ENCODE results near the gene DACT3. TPM values are rescaled to one million over a fixed set of nuclear protein-coding genes. Genes with fewer than 3 reads are reported as not detected.

Gene DACT3
- polyA plus RNA-seq, 1 donor from 2014 or later, result 29.3 TPM

DNA sequence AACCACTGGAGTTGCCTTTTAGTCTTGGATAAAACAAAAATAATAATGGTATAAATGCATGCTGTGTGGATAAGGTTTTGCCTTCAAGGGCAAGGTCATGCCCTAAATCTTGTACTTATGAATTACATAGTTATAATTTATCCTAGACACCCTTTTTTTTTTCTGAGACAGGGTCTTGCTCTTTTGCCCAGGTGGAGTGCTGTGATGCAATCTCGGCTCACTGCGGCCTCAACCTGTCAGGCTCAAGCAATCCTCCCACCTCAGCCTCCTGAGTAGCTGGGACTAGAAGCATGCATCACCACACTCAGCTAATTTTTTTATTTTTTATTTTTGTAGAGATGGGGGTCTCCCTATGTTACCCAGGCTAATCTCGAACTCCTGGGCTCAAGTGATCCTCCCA lies 7.7 kb upstream of the DACT3 start:
- Histone ChIP-seq H3K79me2 (replicated peaks; ENCODE audit: insufficient read depth, low read length) (no peaks in the 10 kb centered on the region), H3K9me3 (ENCODE audit: low read length) (no peaks in the 10 kb centered on the region), H3F3A (ENCODE audit: insufficient read depth, low read length, poor library complexity, severe bottlenecking) (no peaks in the 10 kb centered on the region), H3K4me3 (ENCODE audit: low read length) (no peak overlapping the region), H3K9ac (ENCODE audit: low read length) (no peak overlapping the region), H3K9me2 (ENCODE audit: insufficient read depth, low read length) (no peaks in the 10 kb centered on the region), H2AFZ (ENCODE audit: low read depth, low read length) (no peak overlapping the region), H3K27ac (ENCODE audit: low read length) (no peak overlapping the region), H4K20me1 (ENCODE audit: insufficient read depth) (no peaks in the 10 kb centered on the region), H3K27me3 (ENCODE audit: insufficient read depth, low read depth, low read length) (no peaks in the 10 kb centered on the region), H3K4me2 (ENCODE audit: low read length) (no peak overlapping the region), H3K36me3 (ENCODE audit: insufficient read depth, low read length) (no peaks in the 10 kb centered on the region)
- TF ChIP-seq, protein P1, sequence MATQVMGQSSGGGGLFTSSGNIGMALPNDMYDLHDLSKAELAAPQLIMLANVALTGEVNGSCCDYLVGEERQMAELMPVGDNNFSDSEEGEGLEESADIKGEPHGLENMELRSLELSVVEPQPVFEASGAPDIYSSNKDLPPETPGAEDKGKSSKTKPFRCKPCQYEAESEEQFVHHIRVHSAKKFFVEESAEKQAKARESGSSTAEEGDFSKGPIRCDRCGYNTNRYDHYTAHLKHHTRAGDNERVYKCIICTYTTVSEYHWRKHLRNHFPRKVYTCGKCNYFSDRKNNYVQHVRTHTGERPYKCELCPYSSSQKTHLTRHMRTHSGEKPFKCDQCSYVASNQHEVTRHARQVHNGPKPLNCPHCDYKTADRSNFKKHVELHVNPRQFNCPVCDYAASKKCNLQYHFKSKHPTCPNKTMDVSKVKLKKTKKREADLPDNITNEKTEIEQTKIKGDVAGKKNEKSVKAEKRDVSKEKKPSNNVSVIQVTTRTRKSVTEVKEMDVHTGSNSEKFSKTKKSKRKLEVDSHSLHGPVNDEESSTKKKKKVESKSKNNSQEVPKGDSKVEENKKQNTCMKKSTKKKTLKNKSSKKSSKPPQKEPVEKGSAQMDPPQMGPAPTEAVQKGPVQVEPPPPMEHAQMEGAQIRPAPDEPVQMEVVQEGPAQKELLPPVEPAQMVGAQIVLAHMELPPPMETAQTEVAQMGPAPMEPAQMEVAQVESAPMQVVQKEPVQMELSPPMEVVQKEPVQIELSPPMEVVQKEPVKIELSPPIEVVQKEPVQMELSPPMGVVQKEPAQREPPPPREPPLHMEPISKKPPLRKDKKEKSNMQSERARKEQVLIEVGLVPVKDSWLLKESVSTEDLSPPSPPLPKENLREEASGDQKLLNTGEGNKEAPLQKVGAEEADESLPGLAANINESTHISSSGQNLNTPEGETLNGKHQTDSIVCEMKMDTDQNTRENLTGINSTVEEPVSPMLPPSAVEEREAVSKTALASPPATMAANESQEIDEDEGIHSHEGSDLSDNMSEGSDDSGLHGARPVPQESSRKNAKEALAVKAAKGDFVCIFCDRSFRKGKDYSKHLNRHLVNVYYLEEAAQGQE (IDR thresholded peaks at IDR 0.05; ENCODE audit: borderline replicate concordance), result no peak
- no peak for TF ChIP-seq POLR2AphosphoS5 (IDR thresholded peaks at IDR 0.05)
- TF ChIP-seq, protein P2, sequence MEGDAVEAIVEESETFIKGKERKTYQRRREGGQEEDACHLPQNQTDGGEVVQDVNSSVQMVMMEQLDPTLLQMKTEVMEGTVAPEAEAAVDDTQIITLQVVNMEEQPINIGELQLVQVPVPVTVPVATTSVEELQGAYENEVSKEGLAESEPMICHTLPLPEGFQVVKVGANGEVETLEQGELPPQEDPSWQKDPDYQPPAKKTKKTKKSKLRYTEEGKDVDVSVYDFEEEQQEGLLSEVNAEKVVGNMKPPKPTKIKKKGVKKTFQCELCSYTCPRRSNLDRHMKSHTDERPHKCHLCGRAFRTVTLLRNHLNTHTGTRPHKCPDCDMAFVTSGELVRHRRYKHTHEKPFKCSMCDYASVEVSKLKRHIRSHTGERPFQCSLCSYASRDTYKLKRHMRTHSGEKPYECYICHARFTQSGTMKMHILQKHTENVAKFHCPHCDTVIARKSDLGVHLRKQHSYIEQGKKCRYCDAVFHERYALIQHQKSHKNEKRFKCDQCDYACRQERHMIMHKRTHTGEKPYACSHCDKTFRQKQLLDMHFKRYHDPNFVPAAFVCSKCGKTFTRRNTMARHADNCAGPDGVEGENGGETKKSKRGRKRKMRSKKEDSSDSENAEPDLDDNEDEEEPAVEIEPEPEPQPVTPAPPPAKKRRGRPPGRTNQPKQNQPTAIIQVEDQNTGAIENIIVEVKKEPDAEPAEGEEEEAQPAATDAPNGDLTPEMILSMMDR (IDR thresholded peaks at IDR 0.05; ENCODE audit: poor library complexity, severe bottlenecking), result no peak
- TF ChIP-seq TAF1 (IDR thresholded peaks at IDR 0.05; ENCODE audit: low read depth), result no peak

DNA sequence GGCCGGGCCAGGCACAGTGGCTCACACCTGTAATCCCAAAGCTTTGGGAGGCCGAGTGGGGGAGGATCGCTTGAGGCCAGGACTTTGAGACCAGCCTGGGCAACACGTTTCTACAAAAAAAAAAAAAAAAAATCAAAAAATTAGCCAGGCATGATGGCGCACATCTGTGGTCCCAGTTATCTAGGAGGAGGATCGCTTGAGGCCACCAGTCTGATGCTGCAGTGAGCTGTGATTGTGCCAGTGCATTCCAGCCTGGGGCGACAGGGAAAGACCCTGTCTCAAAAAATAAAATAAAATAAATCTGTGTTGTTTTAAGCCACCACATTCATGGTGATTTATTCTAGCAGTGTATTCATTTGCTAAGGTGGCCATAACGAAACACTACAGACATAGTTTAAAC lies 4.1 kb upstream of the DACT3 start:
- no peaks in the 10 kb centered on the region for H3K9me3 ChIP-seq (ENCODE audit: low read length)
- no peaks in the 10 kb centered on the region for H3K27me3 ChIP-seq (ENCODE audit: insufficient read depth, low read depth, low read length)
- TF ChIP-seq RAD21 (conservative IDR thresholded peaks at IDR 0.05) (no peak), MXI1 (conservative IDR thresholded peaks at IDR 0.05; ENCODE audit: poor library complexity, severe bottlenecking) (no peak)
- TF ChIP-seq, protein P1 (IDR thresholded peaks at IDR 0.05; ENCODE audit: borderline replicate concordance), result no peak
- TF ChIP-seq, protein P2 (IDR thresholded peaks at IDR 0.05; ENCODE audit: poor library complexity, severe bottlenecking), result no peak
- H4K20me1 ChIP-seq (ENCODE audit: insufficient read depth), result no peaks in the 10 kb centered on the region
- H2AFZ ChIP-seq (ENCODE audit: low read depth, low read length), result no peak overlapping the region
- no peak overlapping the region for H3K27ac ChIP-seq (ENCODE audit: low read length)
- no peak overlapping the region for H3K4me2 ChIP-seq (ENCODE audit: low read length)
- no peak overlapping the region for H3K9ac ChIP-seq (ENCODE audit: low read length)
- H3F3A ChIP-seq (ENCODE audit: insufficient read depth, low read length, poor library complexity, severe bottlenecking), result no peaks in the 10 kb centered on the region
- H3K9me2 ChIP-seq (ENCODE audit: insufficient read depth, low read length), result no peaks in the 10 kb centered on the region
- H3K4me3 ChIP-seq (ENCODE audit: low read length), result peak overlapping the region; percentile 38
- peaks cover 5% of the 10 kb centered on the region for H3K79me2 ChIP-seq (replicated peaks; ENCODE audit: insufficient read depth, low read length)
- H3K36me3 ChIP-seq (ENCODE audit: insufficient read depth, low read length), result no peaks in the 10 kb centered on the region

All from neural cell (in vitro differentiated cells).